Measurements from ENCODE around the gene SEMA6B. TPM values are rescaled to one million over a fixed set of nuclear protein-coding genes. Genes with fewer than 3 reads are reported as not detected.
A peak's percentile ranks its signal among the peaks of the same experiment; 100 is the strongest.
"Not testable (repeated sequence)": the region's sequence is repeated elsewhere in the genome, so short reads cannot be mapped to it uniquely, and the experiment has no call there.

The SEMA6B gene
- total RNA-seq, 1 donor from 2014 or later = 7.7 TPM

DNA sequence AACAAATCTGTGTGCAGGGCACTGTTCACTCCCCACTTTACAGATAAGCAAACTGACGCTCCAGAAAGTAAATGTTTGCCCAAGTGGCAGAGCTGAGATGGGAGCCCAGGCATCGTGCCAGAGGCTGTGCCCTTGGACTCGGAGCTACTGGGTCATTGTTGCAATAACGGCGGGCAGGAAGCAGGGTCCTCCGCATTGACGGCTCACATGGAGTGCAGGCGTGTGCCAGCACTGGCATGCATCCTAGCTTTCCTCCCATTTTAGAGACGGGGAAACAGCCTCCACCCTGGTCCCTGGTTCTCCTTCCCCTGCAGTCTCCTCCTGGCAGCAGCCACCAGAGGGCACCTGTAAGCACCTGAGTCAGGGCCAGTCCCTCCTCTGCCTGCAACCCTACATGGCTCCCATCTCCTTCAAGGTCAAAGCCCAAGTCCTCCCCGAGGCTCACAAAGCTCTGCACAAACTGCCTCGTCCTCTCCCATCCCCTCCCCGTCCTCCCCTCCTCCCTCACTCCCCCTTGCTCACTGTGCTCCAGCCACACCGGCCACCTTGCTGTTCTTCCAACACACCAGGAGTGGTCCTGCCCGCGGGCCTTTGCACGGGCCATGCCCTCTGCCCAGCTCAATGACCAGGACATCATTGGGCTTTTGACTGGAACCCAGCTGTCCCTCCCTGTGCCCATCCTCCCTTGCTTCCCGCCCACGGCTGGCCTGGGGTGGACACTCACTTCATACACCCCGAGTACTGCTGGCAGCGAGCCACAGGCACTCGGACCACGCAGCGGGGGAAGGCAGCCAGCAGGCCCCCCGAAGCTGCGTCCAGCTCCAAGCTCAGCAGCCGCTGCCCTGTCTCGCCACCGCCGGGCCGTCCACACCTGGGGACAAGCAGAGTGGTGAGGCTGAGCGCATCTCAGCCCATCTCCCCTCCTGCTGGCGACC is 11.9 kb downstream of the SEMA6B start:
- no peak for DNase-seq (ENCODE audit: low spot score)

- no peak for DNase-seq (ENCODE audit: low spot score)
Measured at GRCh38 chr19:4543842-4544647, 15.4 kb downstream of the SEMA6B start.

GRCh38 chr19:4542896-4543841 is 16.3 kb downstream of the SEMA6B start:
- DNase-seq (ENCODE audit: low spot score) = no peak

- DNase-seq (ENCODE audit: low spot score) = not testable (repeated sequence)
Measured at GRCh38 chr19:4541806-4542145, 17.7 kb downstream of the SEMA6B start.

GRCh38 chr19:4541114-4541805 is 18.2 kb downstream of the SEMA6B start:
- no peak for DNase-seq (ENCODE audit: low spot score)

DNA sequence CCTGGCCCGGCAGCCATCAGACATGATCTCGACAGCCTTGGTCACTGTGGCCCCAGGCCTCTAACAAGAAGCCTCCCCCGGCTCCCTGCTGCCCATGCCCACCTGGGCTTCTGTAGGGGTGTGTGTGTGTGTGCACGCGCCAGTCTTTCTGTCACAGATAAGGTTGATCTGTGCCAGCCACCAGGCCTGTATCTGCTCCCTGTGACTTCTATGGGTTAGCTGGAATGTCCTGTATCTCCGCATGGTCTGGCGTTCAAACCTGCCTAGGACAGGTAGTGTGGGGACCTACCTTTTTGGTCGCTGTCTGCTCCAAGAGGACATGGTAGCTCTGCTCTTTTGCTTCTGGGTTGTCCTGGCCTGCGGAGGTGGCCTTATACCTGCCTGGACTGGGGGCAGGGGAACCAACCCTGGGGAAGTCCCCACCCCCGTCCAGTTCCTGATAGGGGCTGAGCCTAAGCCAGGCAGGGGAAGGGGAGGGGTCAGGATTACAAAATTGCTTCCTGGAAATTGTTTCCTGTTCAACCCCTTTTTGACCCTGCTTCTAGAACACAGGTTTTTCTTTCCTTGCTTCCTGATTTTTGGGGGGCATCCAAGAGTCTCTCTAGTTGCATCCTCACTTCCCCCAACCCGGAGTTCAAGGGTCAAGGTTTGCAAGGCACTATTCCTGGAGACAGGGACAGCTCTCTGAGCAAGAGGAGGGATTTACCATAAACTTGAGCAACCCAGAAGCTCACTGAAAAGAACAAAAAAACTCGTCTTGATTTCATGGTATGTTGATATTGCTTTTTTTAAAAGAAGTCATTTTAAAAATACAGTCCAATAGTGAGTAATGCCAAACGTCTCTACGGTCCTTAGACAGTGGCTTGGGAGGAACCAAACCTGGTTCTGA is 19.5 kb downstream of the SEMA6B start, which contains the start of gene LRG1:
TSS of gene LRG1 (minus strand) at position 344 of the 889 bp plus-strand sequence. CDS start at position 321, 23 bp downstream.
- peak; percentile 33 for DNase-seq (ENCODE audit: low spot score)

- no peak for DNase-seq (ENCODE audit: low spot score)
Measured at GRCh38 chr19:4539169-4539692, 20.3 kb downstream of the SEMA6B start.

GRCh38 chr19:4538601-4538954 is 20.9 kb downstream of the SEMA6B start:
- no peak for DNase-seq (ENCODE audit: low spot score)

GRCh38 chr19:4537953-4538600 is 21.4 kb downstream of the SEMA6B start:
- no peak for DNase-seq (ENCODE audit: low spot score)

GRCh38 chr19:4536798-4537197 is 22.7 kb downstream of the SEMA6B start:
- no peak for DNase-seq (ENCODE audit: low spot score)

- DNase-seq (ENCODE audit: low spot score) = peak; percentile 22
Measured at GRCh38 chr19:4534836-4535658, 24.4 kb downstream of the SEMA6B start, which contains the start of gene PLIN5. PLIN5 (minus strand) TSS chr19:4535224; CDS start chr19:4534074, 1,150 bp downstream.

DNA sequence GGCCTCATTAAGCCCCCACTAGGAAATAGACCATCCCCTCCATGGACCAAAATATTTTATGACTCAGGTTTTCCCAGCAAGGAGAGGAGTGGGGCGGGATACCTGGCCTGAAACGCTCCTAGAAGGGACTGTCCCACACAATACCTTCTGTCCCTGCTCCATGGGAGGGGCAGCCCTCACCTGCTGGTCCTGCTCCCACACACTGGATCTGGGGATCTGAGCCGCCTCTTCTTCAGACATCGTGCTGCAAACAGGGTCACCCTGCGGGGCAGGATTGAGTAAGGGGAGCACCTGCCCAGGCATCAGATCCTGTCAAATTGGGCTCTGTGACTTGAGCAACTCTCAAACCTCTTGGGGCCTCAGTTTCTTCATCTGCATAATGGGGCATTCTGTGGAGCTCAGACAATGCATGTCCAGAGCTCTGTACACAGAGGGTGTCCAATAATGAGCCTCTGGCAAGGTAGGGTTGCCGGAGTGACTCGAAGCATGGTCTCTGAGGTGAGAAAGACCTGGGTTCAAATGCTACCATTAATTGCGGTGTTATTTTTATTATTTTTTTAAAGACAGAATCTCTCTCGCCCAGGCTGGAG is 25.6 kb downstream of the SEMA6B start:
- DNase-seq (ENCODE audit: low spot score) = no peak

DNA sequence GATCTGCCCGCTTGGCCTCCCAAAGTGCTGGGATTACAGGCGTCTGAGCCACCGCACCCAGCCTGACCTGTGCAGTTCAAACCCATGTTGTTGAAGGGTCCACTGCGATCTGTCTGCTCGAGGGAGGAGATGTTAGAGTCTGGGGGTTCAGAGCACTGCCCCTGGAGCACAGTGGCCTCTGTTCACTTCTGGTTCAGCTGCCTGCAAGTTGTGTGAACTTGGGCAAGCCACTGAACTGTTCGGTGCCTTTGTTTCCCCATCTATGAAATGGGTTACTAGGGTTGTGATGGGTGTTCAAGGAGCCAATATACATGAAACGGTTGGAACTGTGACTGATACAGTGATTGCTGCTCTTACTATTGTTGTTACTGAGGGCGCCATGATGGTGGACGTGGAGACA is 26.1 kb downstream of the SEMA6B start:
- no peak for DNase-seq (ENCODE audit: low spot score)

DNA sequence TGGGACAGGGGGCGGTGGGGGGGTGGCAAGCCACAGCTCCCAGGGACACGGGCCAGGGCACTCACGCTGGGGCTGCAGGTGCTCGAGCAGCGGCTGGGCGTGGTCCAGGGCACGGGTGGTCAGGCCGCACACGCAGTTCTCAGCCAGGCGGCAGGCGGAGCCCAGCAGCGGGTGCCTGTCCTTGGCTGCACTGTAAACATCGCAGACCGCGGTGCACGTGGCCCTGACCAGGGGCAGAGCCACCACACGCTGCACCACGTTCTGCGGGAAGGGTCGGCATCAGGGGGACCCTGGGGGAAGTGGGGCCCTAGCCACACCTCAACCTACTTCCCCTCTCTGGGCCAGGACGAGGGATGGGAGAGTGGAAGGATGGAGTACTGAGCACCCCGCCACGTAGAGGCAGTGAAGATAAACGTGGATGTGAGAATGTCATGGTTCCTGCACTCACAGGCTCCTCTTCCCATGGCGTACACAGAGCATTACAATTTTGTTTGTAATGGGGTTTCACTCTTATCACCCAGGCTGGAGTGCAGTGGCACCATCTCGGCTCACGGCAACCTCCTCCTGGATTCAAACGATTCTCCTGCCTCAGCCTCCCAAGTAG is 27.8 kb downstream of the SEMA6B start:
- no peak for DNase-seq (ENCODE audit: low spot score)

GRCh38 chr19:4529924-4530522 is 29.5 kb downstream of the SEMA6B start:
- no peak for DNase-seq (ENCODE audit: low spot score)

DNA sequence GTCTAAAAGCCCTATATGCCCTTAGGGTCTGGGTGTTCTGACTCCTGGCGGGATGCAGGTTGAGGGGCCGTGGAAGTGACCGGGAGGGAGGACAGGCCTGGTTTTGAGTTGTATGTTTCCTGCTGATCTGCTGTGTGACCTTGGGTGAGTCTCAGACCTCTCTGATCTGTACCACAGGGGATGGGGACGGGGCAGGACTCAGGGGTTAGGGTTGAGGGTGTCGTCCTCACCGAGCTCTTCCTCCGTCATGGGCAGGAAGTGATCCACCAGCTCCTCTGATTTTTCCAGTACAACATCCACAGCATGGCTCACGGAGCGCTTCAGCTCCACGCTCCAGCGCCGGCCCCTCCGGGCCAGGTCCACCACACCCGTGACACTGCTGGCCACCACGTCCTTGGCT is 30.6 kb downstream of the SEMA6B start:
- DNase-seq (ENCODE audit: low spot score) = no peak

DNA sequence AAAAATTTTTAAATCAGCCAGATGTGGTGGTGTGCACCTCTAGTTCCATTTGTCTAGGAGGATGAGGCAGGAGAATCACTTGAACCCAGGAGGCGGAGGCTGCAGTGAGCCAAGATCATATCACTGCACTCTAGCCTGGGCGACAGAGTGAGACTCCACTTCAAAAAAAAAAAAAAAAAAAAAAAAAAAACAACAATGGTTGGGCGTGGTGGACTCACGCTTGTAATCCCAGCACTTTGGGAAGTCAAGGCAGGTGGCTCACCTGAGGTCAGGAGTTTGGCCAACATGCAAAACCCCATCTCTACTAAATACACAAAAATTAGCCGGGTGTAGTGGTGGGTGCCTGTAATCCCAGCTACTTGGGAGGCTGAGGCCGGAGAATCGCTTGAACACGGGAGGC is 32.1 kb downstream of the SEMA6B start:
- DNase-seq (ENCODE audit: low spot score) = not testable (repeated sequence)
